GM12878 (cell line): ENCODE data around the gene ZC3H11A. TPM values are rescaled to one million over a fixed set of nuclear protein-coding genes. Genes with fewer than 3 reads are reported as not detected.

ENCODE experiments used
- ATF3 ChIP-seq: IDR thresholded peaks from 2 replicates; pipeline ENCODE4 v1.6.1; 2011; ENCODE audit warnings: low read depth, mild to moderate bottlenecking, low read length, moderate library complexity, borderline replicate concordance; ENCODE audit errors: extremely low read depth
- ATF7 ChIP-seq: fragments of 450-650 bp; IDR thresholded peaks from 2 replicates; pipeline ENCODE4 v1.6.1; 2016; ENCODE audit warnings: low read depth, mild to moderate bottlenecking
- CBX5 ChIP-seq: sonication (generic); IDR thresholded peaks from 2 replicates; pipeline ENCODE4 v1.6.1; 2016; ENCODE audit warnings: low read depth, moderate library complexity, mild to moderate bottlenecking, inconsistent platforms
- CUX1 ChIP-seq: IDR thresholded peaks from 2 replicates; pipeline ENCODE4 v1.6.1; 2012; ENCODE audit warnings: improper control_type of control experiment, low read depth, low read length; ENCODE audit not compliant: insufficient replicate concordance
- FOS ChIP-seq: IDR thresholded peaks from 3 replicates; pipeline ENCODE4 v1.6.1; 2011; ENCODE audit warnings: borderline replicate concordance; ENCODE audit not compliant: insufficient read length; ENCODE audit errors: extremely low read depth
- GATAD2B ChIP-seq: fragments of 450-650 bp; conservative IDR thresholded peaks from 2 replicates; pipeline ENCODE4 v1.6.1; 2017; ENCODE audit warnings: low read depth, mild to moderate bottlenecking, moderate library complexity
- HDAC2 ChIP-seq: fragments of 200-600 bp; sonication (generic); IDR thresholded peaks from 2 replicates; pipeline ENCODE4 v1.6.1; 2017
- HDAC6 ChIP-seq: fragments of 200-600 bp; sonication (generic); IDR thresholded peaks from one replicate; pipeline ENCODE4 v1.8.0; 2017; ENCODE audit warnings: antibody characterized with exemption; ENCODE audit not compliant: unreplicated experiment
- HSF1 ChIP-seq: fragments of 150-350 bp; IDR thresholded peaks from 2 replicates; pipeline ENCODE4 v1.6.1; 2014; ENCODE audit warnings: mild to moderate bottlenecking, low read depth, low read length
- PML ChIP-seq: IDR thresholded peaks from 2 replicates; pipeline ENCODE4 v1.6.1; 2012; ENCODE audit warnings: low read length, inconsistent platforms
- POU2F2 ChIP-seq: IDR thresholded peaks from 3 replicates; pipeline ENCODE4 v1.6.1; 2011; ENCODE audit warnings: low read depth, mild to moderate bottlenecking, low read length, borderline replicate concordance
- RB1 ChIP-seq: fragments of 450-650 bp; formaldehyde crosslinking; IDR thresholded peaks from 2 replicates; pipeline ENCODE4 v1.6.1; 2017; ENCODE audit warnings: mild to moderate bottlenecking, borderline replicate concordance
- RELB ChIP-seq: fragments of 450-650 bp; IDR thresholded peaks from 2 replicates; pipeline ENCODE4 v1.6.1; 2017; ENCODE audit warnings: low read depth, mild to moderate bottlenecking, moderate library complexity
- SIX5 ChIP-seq: IDR thresholded peaks from 2 replicates; pipeline ENCODE4 v1.6.1; 2011; ENCODE audit warnings: mild to moderate bottlenecking, low read depth, low read length, moderate library complexity; ENCODE audit not compliant: severe bottlenecking
- USF2 ChIP-seq: IDR thresholded peaks from 2 replicates; pipeline ENCODE4 v1.6.1; 2011; ENCODE audit warnings: low read depth, low read length, improper control_type of control experiment, borderline replicate concordance
- ZBTB11 ChIP-seq: fragments of 450-650 bp; formaldehyde crosslinking; IDR thresholded peaks from 2 replicates; pipeline ENCODE4 v1.5.0; 2022; ENCODE audit warnings: mild to moderate bottlenecking, missing genetic modification characterization
- ZNF274 ChIP-seq: IDR thresholded peaks from one replicate; pipeline ENCODE4 v1.8.0; 2011; ENCODE audit not compliant: insufficient read length, insufficient read depth
- ZZZ3 ChIP-seq: IDR thresholded peaks from 2 replicates; pipeline ENCODE4 v1.6.1; 2011; ENCODE audit warnings: low read depth; ENCODE audit not compliant: control insufficient read depth, insufficient read length
- polyA plus RNA-seq, 11 experiments: library from polyadenylated mRNA; depleted of rRNA in 4 of 11; unstranded in 6 of 11; stranded (reverse) in 5 of 11; fragments of >200 nt; fragmentation: Nextera tagmentation in 4 of 11; fragmentation: Illumina TruSeq in 1 of 11; extraction: Ambion mirVana in 4 of 11; extraction: Trizol in 1 of 11; gene quantifications; 1 replicate in 1 of 11; 2 replicates in 10 of 11; pipeline versions ENCODE4 v1.2.1 to v1.2.3, GENCODE V29; 2011 to 2016; ENCODE audit warnings: inconsistent platforms in 2 of 11, missing spikeins in 2 of 11, low read depth in 1 of 11
- total RNA-seq, 4 experiments: library from RNA; depleted of rRNA in 3 of 4; stranded (reverse); fragments of >200 nt in 3 of 4; fragmentation: Illumina TruSeq in 1 of 4; extraction: Trizol in 1 of 4; gene quantifications; 2 replicates each; pipeline versions ENCODE4 v1.2.1 to v1.2.3, GENCODE V29; 2013 to 2021

The ZC3H11A gene
- total and polyA plus RNA-seq, 10 of the 15 experiments (the other 5 are each of a cell fraction or from before 2014, with no cell fraction given) = 21.1 to 123 (median 60.8) TPM

- TF ChIP-seq PML (no peak), ATF3 (no peak), SIX5 (no peak), HDAC2 (no peak), POU2F2 (no peak), GATAD2B (no peak), RB1 (no peak), USF2 (no peak), CUX1 (no peak), CBX5 (no peak), ZNF274 (no peak), HSF1 (no peak), HDAC6 (no peak), ATF7 (no peak), ZBTB11 (CRISPR knock-in tag) (no peak; the same call in 1 of the 2 replicates), ZZZ3 (no peak), FOS (no peak), RELB (no peak)
Observed at GRCh38 chr1:203796236-203796605, 798 bp downstream of the ZC3H11A start (continued).
